Prostate gland (tissue), 2 donors: ENCODE results near the gene AFMID. TPM values are rescaled to one million over a fixed set of nuclear protein-coding genes. Genes with fewer than 3 reads are reported as not detected.

Experiments used
- DNase-seq: peaks from one replicate; pipeline ENCODE4 v3.0.0-alpha.2; 2019; ENCODE audit warnings: low spot score
- H3K27ac ChIP-seq, 2 donors: fragments of 200-600 bp; sonication (generic); 2 replicates each; pipeline ENCODE4 v1.5.1; 2017 to 2019
- H3K27me3 ChIP-seq: fragments of 200-600 bp; sonication (generic); replicated peaks from 2 replicates; pipeline ENCODE4 v1.5.1; 2019; ENCODE audit not compliant: insufficient read depth
- H3K36me3 ChIP-seq, 2 donors: fragments of 200-600 bp; sonication (generic); 1 replicate in 1 of 2; 2 replicates in 1 of 2; pipeline versions ENCODE4 v1.5.1 to v1.8.1; 2017 to 2019
- H3K4me1 ChIP-seq: fragments of 200-600 bp; sonication (generic); replicated peaks from 2 replicates; pipeline ENCODE4 v1.5.1; 2019
- H3K4me3 ChIP-seq, 2 donors: fragments of 200-600 bp; sonication (generic); 2 replicates each; pipeline ENCODE4 v1.5.1; 2017 to 2019
- H3K9me3 ChIP-seq: fragments of 200-600 bp; sonication (generic); 2 replicates; pipeline ENCODE4 v1.5.1; 2017
- POLR2A ChIP-seq: fragments of 450-650 bp; IDR thresholded peaks from one replicate; pipeline ENCODE4 v1.6.1; 2016; ENCODE audit warnings: antibody characterized with exemption, mild to moderate bottlenecking
- POLR2AphosphoS5 ChIP-seq: sonication (generic); formaldehyde crosslinking; IDR thresholded peaks from one replicate; pipeline ENCODE4 v1.6.1; 2017; ENCODE audit warnings: antibody characterized with exemption
- WGBS: methylation state at CpG from one replicate; pipeline ENCODE4 v1.1.5; 2018; 5-methylcytosine and 5-hydroxymethylcytosine counted together
- intact Hi-C: fragments of 100-400 bp; cut with DNase I; formaldehyde crosslinking; loops from one replicate; pipeline ENCODE4 v1.14.2; 2022
- total RNA-seq, 2 donors: library from RNA; depleted of rRNA; stranded (reverse); fragments of >200 nt; gene quantifications; one replicate each; pipeline ENCODE4 v1.1.0, GENCODE V29; 2016
- TF ChIP-seq, protein P1 (sequence below), 4 experiments: fragments of 200-600 bp in 2 of 4; fragments of 450-650 bp in 2 of 4; sonication (generic) in 2 of 4; IDR thresholded peaks; 1 replicate in 3 of 4; 2 replicates in 1 of 4; pipeline ENCODE4 v1.5.1; 2016 to 2019; ENCODE audit warnings: antibody characterized with exemption in 4 of 4, mild to moderate bottlenecking in 2 of 4, moderate library complexity in 2 of 4

Gene AFMID
- total RNA-seq, 2 donors from 2014 or later, result 116 to 122 TPM

DNA sequence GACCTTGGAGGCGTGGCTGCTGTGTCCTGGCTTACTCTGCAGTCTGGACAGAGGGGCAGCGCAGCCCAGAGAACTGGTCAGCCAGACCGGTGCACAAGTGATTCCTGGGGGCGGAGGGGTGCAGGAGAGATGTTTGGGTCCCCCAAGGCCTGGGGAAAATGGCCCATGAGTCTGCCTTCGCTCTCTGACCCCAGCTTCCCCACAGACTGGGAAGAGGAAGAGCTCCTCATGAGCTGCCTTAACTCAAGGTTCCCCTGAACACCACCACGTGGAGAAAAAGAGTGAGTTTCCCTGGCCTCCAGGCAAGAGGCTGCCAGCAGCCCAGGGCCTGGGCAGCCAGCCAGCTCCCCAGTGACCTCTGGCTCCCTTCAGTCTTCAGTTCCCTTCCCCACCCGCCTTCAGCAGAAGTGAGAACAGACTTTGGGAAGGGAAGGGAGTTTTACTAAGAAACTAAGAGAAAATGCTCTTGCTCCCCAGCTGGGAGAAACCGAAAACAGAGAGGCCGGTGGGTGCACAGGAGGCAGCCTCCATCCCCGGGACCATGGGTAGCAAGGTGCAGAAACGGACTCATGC, 42.9 kb upstream of the AFMID start:
- H3K4me3 ChIP-seq, result no peak overlapping the region
- H3K27me3 ChIP-seq, result no peaks in the 10 kb centered on the region
- TF ChIP-seq, protein P1, sequence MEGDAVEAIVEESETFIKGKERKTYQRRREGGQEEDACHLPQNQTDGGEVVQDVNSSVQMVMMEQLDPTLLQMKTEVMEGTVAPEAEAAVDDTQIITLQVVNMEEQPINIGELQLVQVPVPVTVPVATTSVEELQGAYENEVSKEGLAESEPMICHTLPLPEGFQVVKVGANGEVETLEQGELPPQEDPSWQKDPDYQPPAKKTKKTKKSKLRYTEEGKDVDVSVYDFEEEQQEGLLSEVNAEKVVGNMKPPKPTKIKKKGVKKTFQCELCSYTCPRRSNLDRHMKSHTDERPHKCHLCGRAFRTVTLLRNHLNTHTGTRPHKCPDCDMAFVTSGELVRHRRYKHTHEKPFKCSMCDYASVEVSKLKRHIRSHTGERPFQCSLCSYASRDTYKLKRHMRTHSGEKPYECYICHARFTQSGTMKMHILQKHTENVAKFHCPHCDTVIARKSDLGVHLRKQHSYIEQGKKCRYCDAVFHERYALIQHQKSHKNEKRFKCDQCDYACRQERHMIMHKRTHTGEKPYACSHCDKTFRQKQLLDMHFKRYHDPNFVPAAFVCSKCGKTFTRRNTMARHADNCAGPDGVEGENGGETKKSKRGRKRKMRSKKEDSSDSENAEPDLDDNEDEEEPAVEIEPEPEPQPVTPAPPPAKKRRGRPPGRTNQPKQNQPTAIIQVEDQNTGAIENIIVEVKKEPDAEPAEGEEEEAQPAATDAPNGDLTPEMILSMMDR (IDR thresholded peaks at IDR 0.05), result no peak
- no peak for TF ChIP-seq POLR2A
- TF ChIP-seq POLR2AphosphoS5, result no peak
- H3K36me3 ChIP-seq, result no peaks in the 10 kb centered on the region
- H3K9me3 ChIP-seq, result no peaks in the 10 kb centered on the region
- no peaks in the 10 kb centered on the region for H3K4me1 ChIP-seq
- WGBS, result 73% methylated on average over 11 of the region's 11 CpGs
- intact Hi-C loops, result no loop called here
- H3K27ac ChIP-seq, result peak overlapping the region in 1 of 2 donors; percentile 11
- DNase-seq, result no peak

DNA sequence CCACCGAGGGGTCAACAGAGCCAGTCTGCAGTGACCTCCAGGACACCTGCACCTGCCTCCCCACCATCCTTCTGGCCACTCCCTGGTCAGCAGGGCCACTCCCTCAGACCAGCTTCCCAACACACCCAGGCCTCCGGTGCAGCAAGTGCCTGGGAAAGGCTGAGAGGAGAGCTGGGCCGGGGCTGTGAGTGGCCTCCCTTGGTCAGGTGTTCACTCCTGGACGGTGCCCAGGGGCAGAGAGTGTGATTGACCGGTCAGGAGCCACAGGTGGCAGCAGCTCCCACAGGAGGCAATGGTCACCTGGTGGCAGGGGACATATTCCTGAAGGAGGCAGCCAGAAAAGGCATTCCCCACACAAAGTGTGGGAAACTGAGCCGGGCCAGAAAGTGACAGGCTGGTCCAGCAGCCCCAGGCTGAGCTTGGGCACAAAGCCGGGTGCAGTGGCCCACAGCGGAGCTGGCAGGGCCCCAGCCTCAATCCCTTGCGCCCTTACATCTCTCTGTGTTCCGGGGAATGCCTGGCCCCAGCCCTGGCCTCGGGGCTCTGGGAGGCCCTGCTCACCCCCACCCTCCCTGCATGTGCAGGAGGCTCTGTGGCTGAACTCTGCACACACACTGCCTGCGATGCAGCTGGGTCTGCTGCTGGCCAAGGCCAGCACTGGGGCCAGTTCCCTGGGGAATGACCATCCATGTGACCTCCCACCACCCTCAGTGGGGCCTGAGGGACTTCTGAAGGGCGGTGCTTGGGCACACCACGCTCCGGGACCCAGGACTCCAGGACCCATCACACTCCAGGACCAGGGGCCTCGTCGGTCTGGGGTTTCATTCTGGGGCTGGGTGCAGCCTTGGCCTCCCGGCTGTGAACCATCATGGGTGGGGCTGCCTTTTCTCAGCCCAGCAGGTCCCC, 42.2 kb upstream of the AFMID start:
- TF ChIP-seq, protein P1 (IDR thresholded peaks at IDR 0.05), result no peak
- TF ChIP-seq POLR2AphosphoS5 (no peak), POLR2A (no peak)
- no peaks in the 10 kb centered on the region for H3K4me1 ChIP-seq
- no peak for DNase-seq
- H3K27me3 ChIP-seq, result no peaks in the 10 kb centered on the region
- H3K9me3 ChIP-seq, result no peaks in the 10 kb centered on the region
- 67% methylated on average over 17 of the region's 18 CpGs for WGBS
- no peak overlapping the region for H3K4me3 ChIP-seq
- intact Hi-C loops, result no loop called here
- no peaks in the 10 kb centered on the region for H3K36me3 ChIP-seq
- H3K27ac ChIP-seq, result peak overlapping the region in 1 of 2 donors; percentile 11

DNA sequence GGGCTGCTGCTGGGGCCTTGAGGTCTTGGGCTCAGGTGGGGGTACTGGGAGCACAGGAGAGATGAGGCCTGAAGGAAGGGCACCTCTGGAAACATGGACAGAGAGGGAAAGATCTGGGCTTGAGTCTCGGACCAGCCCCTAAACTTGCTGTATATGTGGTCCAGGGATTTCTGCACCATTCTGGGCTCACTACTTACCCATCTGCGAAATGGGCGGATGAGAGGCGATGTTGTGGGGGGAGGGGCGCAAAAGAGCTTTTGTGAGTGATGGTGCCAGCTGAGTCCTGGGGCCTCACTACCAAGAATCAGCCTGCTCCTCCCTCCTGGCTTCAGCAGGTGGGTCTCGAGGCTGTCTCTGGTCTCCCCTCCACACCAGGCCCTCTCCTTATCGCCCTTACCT, 40.7 kb upstream of the AFMID start:
- Histone ChIP-seq H3K27me3 (no peaks in the 10 kb centered on the region), H3K4me1 (no peaks in the 10 kb centered on the region), H3K9me3 (no peaks in the 10 kb centered on the region), H3K36me3 (no peaks in the 10 kb centered on the region), H3K4me3 (no peak overlapping the region), H3K27ac (no peak overlapping the region)
- TF ChIP-seq POLR2A (no peak), POLR2AphosphoS5 (no peak)
- TF ChIP-seq, protein P1 (IDR thresholded peaks at IDR 0.05), result no peak
- WGBS, result 95% methylated on average over 7 of the region's 7 CpGs
- intact Hi-C loops, result no loop called here
- DNase-seq, result no peak

DNA sequence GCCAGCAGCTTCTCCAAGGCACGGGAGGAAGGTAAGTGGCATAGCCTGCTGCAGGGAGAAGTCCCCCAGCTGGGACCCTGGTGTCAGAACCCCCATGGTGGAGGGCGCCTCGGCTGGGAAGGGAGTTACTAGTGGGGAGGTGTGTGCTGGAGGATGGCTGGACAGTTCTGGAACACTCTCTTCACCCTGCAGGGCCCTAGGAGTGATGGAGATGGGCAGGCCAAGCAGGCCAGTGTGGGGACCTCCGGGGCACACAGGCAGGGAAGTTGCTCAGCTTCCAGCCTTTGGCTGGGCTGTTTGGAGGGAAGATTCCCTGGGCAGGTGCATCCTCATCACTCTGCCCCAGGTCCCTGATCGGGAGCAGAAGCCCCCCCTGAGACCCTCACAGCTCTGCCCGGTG, 40.3 kb upstream of the AFMID start:
- DNase-seq, result no peak

More for the DNA sequence above, 40.3 kb upstream of the AFMID start:
- Histone ChIP-seq H3K4me3 (no peak overlapping the region), H3K36me3 (no peaks in the 10 kb centered on the region), H3K4me1 (no peaks in the 10 kb centered on the region), H3K9me3 (no peaks in the 10 kb centered on the region), H3K27ac (no peak overlapping the region), H3K27me3 (no peaks in the 10 kb centered on the region)
- TF ChIP-seq, protein P1 (IDR thresholded peaks at IDR 0.05), result no peak
- TF ChIP-seq POLR2A (no peak), POLR2AphosphoS5 (no peak)
- intact Hi-C loops, result no loop called here
- WGBS, result 97% methylated on average over 6 of the region's 6 CpGs
